Activated naive CD8-positive, alpha-beta T cell treated with anti-CD3 and anti-CD28 coated beads, Interleukin-2, amount 10 ng/mL, durations not matched to agents 7 days and 5 days (primary cell): ENCODE results near the gene KRT38. TPM values are rescaled to one million over a fixed set of nuclear protein-coding genes. Genes with fewer than 3 reads are reported as not detected.
"Not testable (repeated sequence)": the region's sequence is repeated elsewhere in the genome, so short reads cannot be mapped to it uniquely, and the experiment has no call there.

ENCODE experiments used
- ATAC-seq: fragments of 150-1000 bp; cut with Tn5 transposase; one replicate; pipeline ENCODE4 v1.10.0; 2021; ENCODE audit warnings: low read depth, moderate library complexity
- POLR2A ChIA-PET: fragments of 350-600 bp; sonication (Branson Sonifier 250); formaldehyde crosslinking; loops from one replicate; lab custom pipeline; 2021; ENCODE audit warnings: antibody characterized with exemption; lab: Charles Lee
- DNase-seq: peaks from one replicate; pipeline ENCODE4 v3.0.0; 2021
- H3K27ac Mint-ChIP-seq: one replicate; pipeline ENCODE4 v1.8.0; 2022; ENCODE audit warnings: mild to moderate bottlenecking, mixed read lengths
- H3K27me3 Mint-ChIP-seq: one replicate; pipeline ENCODE4 v1.8.0; 2022; ENCODE audit warnings: mild to moderate bottlenecking, moderate library complexity, mixed read lengths
- H3K36me3 Mint-ChIP-seq: one replicate; pipeline ENCODE4 v1.8.0; 2021; ENCODE audit warnings: mild to moderate bottlenecking, mixed read lengths
- H3K4me1 Mint-ChIP-seq: one replicate; pipeline ENCODE4 v1.8.0; 2021; ENCODE audit warnings: mixed read lengths
- H3K4me3 Mint-ChIP-seq: one replicate; pipeline ENCODE4 v1.8.0; 2022; ENCODE audit warnings: mild to moderate bottlenecking, moderate library complexity, mixed read lengths
- H3K9me3 Mint-ChIP-seq: one replicate; pipeline ENCODE4 v1.8.0; 2021; ENCODE audit warnings: mixed read lengths
- total RNA-seq, 2 experiments: library from RNA; stranded (reverse); gene quantifications; one replicate each; pipeline ENCODE4 v1.2.3, GENCODE V29; 2021

The KRT38 gene
- total RNA-seq, 2 experiments from 2014 or later: not detected

- no peak overlapping the region for H3K27ac Mint-ChIP-seq
- ATAC-seq (no peak), DNase-seq (no peak)
- H3K4me3 Mint-ChIP-seq: no peak overlapping the region
- no peaks in the 10 kb centered on the region for H3K9me3 Mint-ChIP-seq
- no peaks in the 10 kb centered on the region for H3K4me1 Mint-ChIP-seq
- POLR2A ChIA-PET: no interaction called here
- peaks cover 3% of the 10 kb centered on the region for H3K27me3 Mint-ChIP-seq
- H3K36me3 Mint-ChIP-seq: no peaks in the 10 kb centered on the region
These were observed 12.0 kb downstream of the KRT38 start for GRCh38 chr17:41428591-41429291.

- ATAC-seq (no peak), DNase-seq (no peak)
- Mint-ChIP-seq H3K4me3 (no peak within 1 kb of the TSS), H3K36me3 (no peaks in the 10 kb centered on the region), H3K27me3 (no peaks in the 10 kb centered on the region), H3K9me3 (no peaks in the 10 kb centered on the region), H3K27ac (no peak within 1 kb of the TSS), H3K4me1 (no peaks in the 10 kb centered on the region)
- POLR2A ChIA-PET: no interaction called here
These were observed 16.6 kb downstream of the KRT38 start, which contains the start of gene KRT37 for GRCh38 chr17:41424111-41424635. TSS of gene KRT37 (minus strand) at chr17:41424585. CDS start at chr17:41424523, 62 bp downstream.

- DNase-seq, H3K27me3 Mint-ChIP-seq, ATAC-seq, H3K4me1 Mint-ChIP-seq, H3K4me3 Mint-ChIP-seq, H3K27ac Mint-ChIP-seq, H3K9me3 Mint-ChIP-seq, POLR2A ChIA-PET, H3K36me3 Mint-ChIP-seq: not testable (repeated sequence)
These were observed 18.2 kb downstream of the KRT38 start for GRCh38 chr17:41422586-41422985.

GRCh38 chr17:41421617-41422016, 19.2 kb downstream of the KRT38 start:
- H3K27me3 Mint-ChIP-seq: no peaks in the 10 kb centered on the region
- no peak for ATAC-seq
- H3K9me3 Mint-ChIP-seq: no peaks in the 10 kb centered on the region
- DNase-seq: no peak
- no peak overlapping the region for H3K4me3 Mint-ChIP-seq
- H3K27ac Mint-ChIP-seq: no peak overlapping the region
- POLR2A ChIA-PET: no interaction called here
- no peaks in the 10 kb centered on the region for H3K4me1 Mint-ChIP-seq
- no peaks in the 10 kb centered on the region for H3K36me3 Mint-ChIP-seq

- no peak for DNase-seq
- Mint-ChIP-seq H3K36me3 (no peaks in the 10 kb centered on the region), H3K27me3 (no peaks in the 10 kb centered on the region), H3K4me3 (no peak overlapping the region), H3K4me1 (no peaks in the 10 kb centered on the region), H3K27ac (no peak overlapping the region), H3K9me3 (no peaks in the 10 kb centered on the region)
- no peak for ATAC-seq
- POLR2A ChIA-PET: no interaction called here
These were observed 19.7 kb downstream of the KRT38 start for GRCh38 chr17:41421116-41421515.

GRCh38 chr17:41420134-41420533, 20.6 kb downstream of the KRT38 start:
- POLR2A ChIA-PET: no interaction called here
- no peak overlapping the region for H3K27ac Mint-ChIP-seq
- H3K27me3 Mint-ChIP-seq: no peaks in the 10 kb centered on the region
- no peaks in the 10 kb centered on the region for H3K4me1 Mint-ChIP-seq
- DNase-seq (no peak), ATAC-seq (no peak)
- no peaks in the 10 kb centered on the region for H3K9me3 Mint-ChIP-seq
- H3K4me3 Mint-ChIP-seq: no peak overlapping the region
- no peaks in the 10 kb centered on the region for H3K36me3 Mint-ChIP-seq

GRCh38 chr17:41419716-41420115, 21.1 kb downstream of the KRT38 start:
- H3K27me3 Mint-ChIP-seq: no peaks in the 10 kb centered on the region
- H3K4me3 Mint-ChIP-seq: no peak overlapping the region
- H3K36me3 Mint-ChIP-seq: no peaks in the 10 kb centered on the region
- POLR2A ChIA-PET: no interaction called here
- ATAC-seq: no peak
- no peak overlapping the region for H3K27ac Mint-ChIP-seq
- no peaks in the 10 kb centered on the region for H3K9me3 Mint-ChIP-seq
- H3K4me1 Mint-ChIP-seq: no peaks in the 10 kb centered on the region
- no peak for DNase-seq

GRCh38 chr17:41418116-41418860, 22.5 kb downstream of the KRT38 start:
- no peaks in the 10 kb centered on the region for H3K36me3 Mint-ChIP-seq
- H3K9me3 Mint-ChIP-seq: no peaks in the 10 kb centered on the region
- no peaks in the 10 kb centered on the region for H3K4me1 Mint-ChIP-seq
- H3K4me3 Mint-ChIP-seq: no peak overlapping the region
- DNase-seq: no peak
- H3K27ac Mint-ChIP-seq: no peak overlapping the region
- POLR2A ChIA-PET: no interaction called here
- H3K27me3 Mint-ChIP-seq: no peaks in the 10 kb centered on the region
- ATAC-seq: no peak

- DNase-seq: no peak
- Mint-ChIP-seq H3K4me3 (no peak overlapping the region), H3K4me1 (no peaks in the 10 kb centered on the region), H3K36me3 (no peaks in the 10 kb centered on the region), H3K27ac (no peak overlapping the region), H3K9me3 (no peaks in the 10 kb centered on the region), H3K27me3 (no peaks in the 10 kb centered on the region)
- ATAC-seq: no peak
- POLR2A ChIA-PET: no interaction called here
These were observed 23.2 kb downstream of the KRT38 start for GRCh38 chr17:41417576-41418015.

- Mint-ChIP-seq H3K27ac (no peak overlapping the region), H3K27me3 (peaks cover under 1% of the 10 kb centered on the region), H3K4me1 (no peaks in the 10 kb centered on the region), H3K4me3 (no peak overlapping the region), H3K36me3 (no peaks in the 10 kb centered on the region), H3K9me3 (no peaks in the 10 kb centered on the region)
- DNase-seq: no peak
- POLR2A ChIA-PET: no interaction called here
- no peak for ATAC-seq
These were observed 23.7 kb downstream of the KRT38 start for GRCh38 chr17:41417127-41417526.

GRCh38 chr17:41416479-41416878, 24.3 kb downstream of the KRT38 start:
- peaks cover 3% of the 10 kb centered on the region for H3K27me3 Mint-ChIP-seq
- peaks cover 2% of the 10 kb centered on the region for H3K9me3 Mint-ChIP-seq
- POLR2A ChIA-PET: no interaction called here
- H3K4me1 Mint-ChIP-seq: no peaks in the 10 kb centered on the region
- ATAC-seq (no peak), DNase-seq (no peak)
- H3K4me3 Mint-ChIP-seq: no peak overlapping the region
- no peaks in the 10 kb centered on the region for H3K36me3 Mint-ChIP-seq
- no peak overlapping the region for H3K27ac Mint-ChIP-seq

- Mint-ChIP-seq H3K9me3 (peaks cover 2% of the 10 kb centered on the region), H3K36me3 (no peaks in the 10 kb centered on the region), H3K4me1 (no peaks in the 10 kb centered on the region), H3K4me3 (no peak overlapping the region), H3K27me3 (peaks cover 3% of the 10 kb centered on the region), H3K27ac (no peak overlapping the region)
- POLR2A ChIA-PET: no interaction called here
- no peak for ATAC-seq
- DNase-seq: no peak
These were observed 24.9 kb downstream of the KRT38 start for GRCh38 chr17:41415833-41416335.

GRCh38 chr17:41415411-41415810, 25.4 kb downstream of the KRT38 start:
- no peak for DNase-seq
- no peaks in the 10 kb centered on the region for H3K36me3 Mint-ChIP-seq
- H3K4me3 Mint-ChIP-seq: no peak overlapping the region
- POLR2A ChIA-PET: no interaction called here
- peaks cover 2% of the 10 kb centered on the region for H3K9me3 Mint-ChIP-seq
- no peaks in the 10 kb centered on the region for H3K4me1 Mint-ChIP-seq
- H3K27ac Mint-ChIP-seq: no peak overlapping the region
- peaks cover 3% of the 10 kb centered on the region for H3K27me3 Mint-ChIP-seq
- ATAC-seq: no peak

GRCh38 chr17:41413982-41414381, 26.8 kb downstream of the KRT38 start:
- Mint-ChIP-seq H3K4me1 (peaks cover 9% of the 10 kb centered on the region), H3K27me3 (peaks cover 3% of the 10 kb centered on the region), H3K36me3 (no peaks in the 10 kb centered on the region), H3K4me3 (no peak overlapping the region), H3K9me3 (peaks cover 2% of the 10 kb centered on the region), H3K27ac (no peak overlapping the region)
- no peak for DNase-seq
- ATAC-seq: no peak
- POLR2A ChIA-PET: no interaction called here
